Fibroblast of peridontal ligament (primary cell): Measurements from ENCODE around the gene DAZAP2.
"Not testable (repeated sequence)": the region's sequence is repeated elsewhere in the genome, so short reads cannot be mapped to it uniquely, and the experiment has no call there.

Source experiments
- DNase-seq: peaks from one replicate; pipeline ENCODE4 v3.0.0-alpha.2; 2010; ENCODE audit errors: extremely low read depth

Gene DAZAP2

GRCh38 chr12:51247523-51248206 lies 9.0 kb downstream of the DAZAP2 start:
- DNase-seq: no peak

GRCh38 chr12:51253276-51253675 lies 14.7 kb downstream of the DAZAP2 start:
- no peak for DNase-seq

- no peak for DNase-seq
Observed at GRCh38 chr12:51254536-51254935, 15.9 kb downstream of the DAZAP2 start.

- DNase-seq: not testable (repeated sequence)
Observed at GRCh38 chr12:51259600-51259999, 21.0 kb downstream of the DAZAP2 start.

- DNase-seq: peak; percentile 65
Observed at GRCh38 chr12:51262758-51263177, 24.1 kb downstream of the DAZAP2 start.

GRCh38 chr12:51263341-51263740 lies 24.7 kb downstream of the DAZAP2 start:
- no peak for DNase-seq

- DNase-seq: no peak
Observed at GRCh38 chr12:51264297-51264696, 25.7 kb downstream of the DAZAP2 start.

GRCh38 chr12:51265024-51265423 lies 26.4 kb downstream of the DAZAP2 start:
- no peak for DNase-seq

- DNase-seq: peak; percentile 52
Observed at GRCh38 chr12:51269174-51270066, 30.8 kb downstream of the DAZAP2 start.

GRCh38 chr12:51270067-51270950 lies 31.7 kb downstream of the DAZAP2 start, which contains the start of gene SMAGP:
Gene SMAGP, minus strand, starts transcription at chr12:51270415. Its CDS starts 1,137 bp downstream, at chr12:51269278.
- no peak for DNase-seq

- DNase-seq: peak; percentile 81
Observed at GRCh38 chr12:51270951-51271518, 32.4 kb downstream of the DAZAP2 start.

- DNase-seq: not testable (repeated sequence)
Observed at GRCh38 chr12:51272810-51273209, 34.2 kb downstream of the DAZAP2 start.

GRCh38 chr12:51275088-51275487 lies 36.5 kb downstream of the DAZAP2 start:
- no peak for DNase-seq

GRCh38 chr12:51281202-51281924 lies 42.7 kb downstream of the DAZAP2 start:
- DNase-seq: peak; percentile 79

GRCh38 chr12:51285843-51286242 lies 47.2 kb downstream of the DAZAP2 start:
- DNase-seq: no peak

GRCh38 chr12:51291603-51292513 lies 53.2 kb downstream of the DAZAP2 start:
- DNase-seq: not testable (repeated sequence)
